CD4-positive, alpha-beta memory T cell (primary cell): ENCODE measurements around the gene NWD2. TPM values are rescaled to one million over a fixed set of nuclear protein-coding genes. Genes with fewer than 3 reads are reported as not detected.

Experiments
- CTCF ChIA-PET: fragments of 350-600 bp; sonication (Branson Sonifier 250); formaldehyde crosslinking; loops from one replicate; lab custom pipeline; 2021; ENCODE audit warnings: inconsistent platforms; ENCODE audit not compliant: partially characterized antibody; lab: Charles Lee
- POLR2A ChIA-PET: fragments of 350-600 bp; sonication (Branson Sonifier 250); formaldehyde crosslinking; loops from one replicate; lab custom pipeline; 2021; ENCODE audit not compliant: partially characterized antibody; lab: Charles Lee
- DNase-seq, 5 donors: peaks; one replicate each; pipeline versions ENCODE4 v3.0.0 to v3.0.0-alpha.2; 2020 to 2022; ENCODE audit warnings: mixed read lengths in 1 of 5
- H3K27ac ChIP-seq: one replicate; pipeline ENCODE4 v1.7.0; 2013; ENCODE audit warnings: low read depth, low read length
- H3K27me3 ChIP-seq: 2 replicates; pipeline ENCODE4 v1.7.0; 2013; ENCODE audit warnings: mild to moderate bottlenecking, low read length, moderate library complexity; ENCODE audit not compliant: insufficient read depth
- H3K36me3 ChIP-seq: 2 replicates; pipeline ENCODE4 v1.7.0; 2013; ENCODE audit warnings: mild to moderate bottlenecking, low read length, moderate library complexity; ENCODE audit not compliant: insufficient read depth
- H3K4me1 ChIP-seq: 2 replicates; pipeline ENCODE4 v1.7.0; 2013; ENCODE audit warnings: mild to moderate bottlenecking, low read length, moderate library complexity; ENCODE audit not compliant: insufficient read depth
- H3K4me3 ChIP-seq, 2 donors: one replicate each; pipeline ENCODE4 v1.7.0; 2013; ENCODE audit warnings: low read length in 2 of 2, mild to moderate bottlenecking in 1 of 2
- H3K9me3 ChIP-seq, 2 donors: one replicate each; pipeline ENCODE4 v1.7.0; 2013; ENCODE audit warnings: low read length in 2 of 2, control low read depth in 1 of 2; ENCODE audit not compliant: control insufficient read depth in 1 of 2
- H3K27ac Mint-ChIP-seq, 7 donors: one replicate each; pipeline ENCODE4 v1.8.0; 2020 to 2021; ENCODE audit warnings: mixed read lengths in 7 of 7, mild to moderate bottlenecking in 6 of 7, inconsistent platforms in 3 of 7, moderate library complexity in 3 of 7
- H3K27me3 Mint-ChIP-seq, 2 donors: one replicate each; pipeline ENCODE4 v1.8.0; 2020 to 2021; ENCODE audit warnings: mixed read lengths in 2 of 2
- H3K36me3 Mint-ChIP-seq, 2 donors: one replicate each; pipeline ENCODE4 v1.8.0; 2020 to 2021; ENCODE audit warnings: mixed read lengths in 2 of 2, inconsistent platforms in 1 of 2, mild to moderate bottlenecking in 1 of 2
- H3K4me1 Mint-ChIP-seq, 4 donors: one replicate each; pipeline ENCODE4 v1.8.0; 2020 to 2021; ENCODE audit warnings: mixed read lengths in 4 of 4, mild to moderate bottlenecking in 1 of 4
- H3K4me3 Mint-ChIP-seq, 8 donors: one replicate each; pipeline ENCODE4 v1.8.0; 2020 to 2021; ENCODE audit warnings: mixed read lengths in 8 of 8, mild to moderate bottlenecking in 7 of 8, moderate library complexity in 6 of 8, inconsistent platforms in 3 of 8
- H3K9me3 Mint-ChIP-seq, 8 donors: one replicate each; pipeline ENCODE4 v1.8.0; 2020 to 2021; ENCODE audit warnings: mixed read lengths in 8 of 8, mild to moderate bottlenecking in 5 of 8, inconsistent platforms in 3 of 8, moderate library complexity in 1 of 8
- intact Hi-C: fragments of 100-400 bp; cut with micrococcal nuclease; formaldehyde crosslinking; loops from one replicate; pipeline ENCODE4 v1.15.1; 2023
- polyA plus RNA-seq, 2 donors: library from polyadenylated mRNA; unstranded; fragments of 300-500 nt; fragmentation: Illumina TruSeq; gene quantifications; one replicate each; pipeline ENCODE4 v1.2.3, GENCODE V29; 2021
- total RNA-seq, 2 experiments: library from RNA; stranded (reverse); gene quantifications; one replicate each; pipeline ENCODE4 v1.2.3, GENCODE V29; 2021

Gene NWD2
- total and polyA plus RNA-seq, 4 experiments from 2014 or later, result not detected

GRCh38 chr4:37415845-37416369 lies 171.4 kb downstream of the NWD2 start:
- no peak overlapping the region for H3K4me3 Mint-ChIP-seq
- intact Hi-C loops, result no loop called here
- Histone ChIP-seq H3K9me3 (no peaks in the 10 kb centered on the region), H3K4me3 (no peak overlapping the region), H3K36me3 (no peaks in the 10 kb centered on the region), H3K27ac (no peak overlapping the region), H3K27me3 (no peaks in the 10 kb centered on the region), H3K4me1 (no peaks in the 10 kb centered on the region)
- H3K4me1 Mint-ChIP-seq, result no peaks in the 10 kb centered on the region
- peaks cover 0 to 11% (median 4%) of the 10 kb centered on the region in 8 donors for H3K9me3 Mint-ChIP-seq
- ChIA-PET POLR2A (no interaction called here), CTCF (no interaction called here)
- H3K27ac Mint-ChIP-seq, result no peak overlapping the region
- peaks cover 3 to 6% of the 10 kb centered on the region in 2 donors for H3K27me3 Mint-ChIP-seq
- no peaks in the 10 kb centered on the region for H3K36me3 Mint-ChIP-seq
- DNase-seq, result no peak

- H3K9me3 Mint-ChIP-seq, result peaks cover 0 to 4% (median under 1%) of the 10 kb centered on the region in 8 donors
- H3K27me3 Mint-ChIP-seq, result peaks cover 2 to 5% of the 10 kb centered on the region in 2 donors
- ChIA-PET CTCF (no interaction called here), POLR2A (no interaction called here)
- Histone ChIP-seq H3K27me3 (no peaks in the 10 kb centered on the region), H3K36me3 (no peaks in the 10 kb centered on the region), H3K4me3 (no peak overlapping the region), H3K9me3 (no peaks in the 10 kb centered on the region), H3K27ac (no peak overlapping the region), H3K4me1 (no peaks in the 10 kb centered on the region)
- no peak overlapping the region for H3K27ac Mint-ChIP-seq
- H3K4me3 Mint-ChIP-seq, result no peak overlapping the region
- no peaks in the 10 kb centered on the region for H3K36me3 Mint-ChIP-seq
- intact Hi-C loops, result no loop called here
- DNase-seq, result no peak
- no peaks in the 10 kb centered on the region for H3K4me1 Mint-ChIP-seq
Measured at GRCh38 chr4:37421614-37422013, 177.1 kb downstream of the NWD2 start.

GRCh38 chr4:37422102-37422501 lies 177.6 kb downstream of the NWD2 start:
- DNase-seq, result no peak
- Histone ChIP-seq H3K36me3 (no peaks in the 10 kb centered on the region), H3K4me1 (no peaks in the 10 kb centered on the region), H3K4me3 (no peak overlapping the region), H3K27ac (no peak overlapping the region), H3K9me3 (no peaks in the 10 kb centered on the region), H3K27me3 (no peaks in the 10 kb centered on the region)
- Mint-ChIP-seq H3K36me3 (no peaks in the 10 kb centered on the region), H3K4me1 (no peaks in the 10 kb centered on the region), H3K27ac (no peak overlapping the region), H3K4me3 (no peak overlapping the region), H3K9me3 (peaks cover 0 to 4% (median under 1%) of the 10 kb centered on the region in 8 donors), H3K27me3 (peaks cover 5 to 8% of the 10 kb centered on the region in 2 donors)
- ChIA-PET CTCF (no interaction called here), POLR2A (no interaction called here)
- intact Hi-C loops, result no loop called here

GRCh38 chr4:37422638-37423037 lies 178.1 kb downstream of the NWD2 start:
- ChIA-PET POLR2A (no interaction called here), CTCF (no interaction called here)
- DNase-seq, result no peak
- Mint-ChIP-seq H3K4me3 (no peak overlapping the region), H3K36me3 (no peaks in the 10 kb centered on the region), H3K9me3 (peaks cover 0 to 4% (median under 1%) of the 10 kb centered on the region in 8 donors), H3K4me1 (no peaks in the 10 kb centered on the region), H3K27me3 (peaks cover 6 to 13% of the 10 kb centered on the region in 2 donors), H3K27ac (no peak overlapping the region)
- Histone ChIP-seq H3K27me3 (no peaks in the 10 kb centered on the region), H3K4me3 (no peak overlapping the region), H3K27ac (no peak overlapping the region), H3K4me1 (no peaks in the 10 kb centered on the region), H3K9me3 (no peaks in the 10 kb centered on the region), H3K36me3 (no peaks in the 10 kb centered on the region)
- intact Hi-C loops, result no loop called here

DNA sequence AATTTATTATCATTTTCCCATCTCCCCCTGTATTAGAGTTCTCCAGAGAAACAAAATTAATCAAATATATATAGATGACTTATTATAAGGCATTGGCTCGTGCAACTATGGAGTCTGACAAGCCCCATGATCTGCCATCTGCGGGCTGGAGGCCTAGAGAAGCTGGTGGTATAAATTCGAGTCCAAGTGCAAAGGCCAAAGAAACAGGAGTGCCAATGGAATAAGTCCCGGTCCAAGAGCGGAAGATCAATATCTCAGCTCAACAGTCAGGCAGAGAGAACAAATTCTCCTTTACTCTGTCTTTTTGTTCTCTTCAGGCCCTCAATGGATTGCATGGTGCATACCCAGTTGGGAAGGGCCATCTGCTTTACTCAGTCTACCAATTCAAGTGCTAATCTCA lies 178.8 kb downstream of the NWD2 start:
- H3K27me3 Mint-ChIP-seq, result peaks cover 9 to 13% of the 10 kb centered on the region in 2 donors
- no peak overlapping the region for H3K4me3 Mint-ChIP-seq
- ChIA-PET POLR2A (no interaction called here), CTCF (no interaction called here)
- intact Hi-C loops, result no loop called here
- H3K9me3 Mint-ChIP-seq, result peaks cover 0 to 4% (median under 1%) of the 10 kb centered on the region in 8 donors
- no peaks in the 10 kb centered on the region for H3K27me3 ChIP-seq
- no peaks in the 10 kb centered on the region for H3K4me1 Mint-ChIP-seq
- H3K36me3 Mint-ChIP-seq, result no peaks in the 10 kb centered on the region
- H3K4me1 ChIP-seq, result no peaks in the 10 kb centered on the region
- H3K9me3 ChIP-seq, result no peaks in the 10 kb centered on the region
- no peaks in the 10 kb centered on the region for H3K36me3 ChIP-seq
- no peak overlapping the region for H3K4me3 ChIP-seq
- DNase-seq, result no peak
- no peak overlapping the region for H3K27ac ChIP-seq
- no peak overlapping the region for H3K27ac Mint-ChIP-seq

- Mint-ChIP-seq H3K27ac (no peak overlapping the region), H3K9me3 (peaks cover 0 to 3% (median 0%) of the 10 kb centered on the region in 8 donors), H3K4me1 (no peaks in the 10 kb centered on the region), H3K36me3 (no peaks in the 10 kb centered on the region), H3K27me3 (peaks cover 9 to 14% of the 10 kb centered on the region in 2 donors), H3K4me3 (no peak overlapping the region)
- Histone ChIP-seq H3K36me3 (no peaks in the 10 kb centered on the region), H3K9me3 (no peaks in the 10 kb centered on the region), H3K4me1 (no peaks in the 10 kb centered on the region), H3K27me3 (no peaks in the 10 kb centered on the region), H3K4me3 (no peak overlapping the region), H3K27ac (no peak overlapping the region)
- intact Hi-C loops, result no loop called here
- DNase-seq, result no peak
- CTCF ChIA-PET, result interaction anchor here (1.1 kb wide), 1 partner anchor 10 kb away, joined by 3 read pairs; no protein-coding TSS in a partner anchor
- POLR2A ChIA-PET, result no interaction called here
Measured at GRCh38 chr4:37424753-37425152, 180.2 kb downstream of the NWD2 start.

DNA sequence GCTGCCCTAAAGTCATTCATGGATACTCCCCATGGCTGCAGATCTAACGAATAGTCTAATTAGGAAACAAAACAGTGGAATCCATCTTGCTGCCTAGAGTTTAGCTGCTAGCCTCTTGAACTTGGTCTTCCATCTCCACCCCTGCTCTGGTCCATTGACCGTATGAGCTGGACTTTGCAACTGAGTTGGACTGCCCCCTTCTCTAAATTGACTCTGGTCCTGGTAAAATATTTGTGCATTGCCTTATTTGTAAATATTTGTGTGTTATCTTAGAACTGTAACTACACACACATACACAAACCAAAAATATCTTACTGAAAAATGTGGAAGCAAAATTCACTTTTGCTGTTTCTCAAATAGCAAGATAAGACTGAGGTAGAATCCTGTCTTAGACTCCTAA lies 181.3 kb downstream of the NWD2 start:
- H3K27me3 Mint-ChIP-seq, result peaks cover 10 to 21% of the 10 kb centered on the region in 2 donors
- DNase-seq, result no peak
- H3K27me3 ChIP-seq, result no peaks in the 10 kb centered on the region
- H3K4me3 Mint-ChIP-seq, result no peak overlapping the region
- peaks cover 0 to 3% (median 0%) of the 10 kb centered on the region in 8 donors for H3K9me3 Mint-ChIP-seq
- intact Hi-C loops, result no loop called here
- no peaks in the 10 kb centered on the region for H3K9me3 ChIP-seq
- no peaks in the 10 kb centered on the region for H3K36me3 Mint-ChIP-seq
- ChIA-PET CTCF (interaction anchor here (1.2 kb wide), 1 partner anchor 27 kb away, joined by 3 read pairs; no protein-coding TSS in a partner anchor), POLR2A (no interaction called here)
- H3K27ac Mint-ChIP-seq, result no peak overlapping the region
- H3K36me3 ChIP-seq, result no peaks in the 10 kb centered on the region
- H3K4me1 Mint-ChIP-seq, result no peaks in the 10 kb centered on the region
- no peak overlapping the region for H3K4me3 ChIP-seq
- no peak overlapping the region for H3K27ac ChIP-seq
- no peaks in the 10 kb centered on the region for H3K4me1 ChIP-seq
